Left kidney (tissue), 2 donors: ENCODE data around the gene SCGB1A1. TPM values are rescaled to one million over a fixed set of nuclear protein-coding genes. Genes with fewer than 3 reads are reported as not detected.

Experiments used
- DNase-seq: peaks from one replicate; pipeline ENCODE4 v3.0.0-alpha.2; 2013
- polyA plus RNA-seq: library from polyadenylated mRNA; unstranded; fragments of 120-200 nt; gene quantifications from one replicate; pipeline ENCODE4 v1.2.1, GENCODE V29; 2013; ENCODE audit not compliant: insufficient read length

The SCGB1A1 gene
- polyA plus RNA-seq, 1 donor: not detected

DNA sequence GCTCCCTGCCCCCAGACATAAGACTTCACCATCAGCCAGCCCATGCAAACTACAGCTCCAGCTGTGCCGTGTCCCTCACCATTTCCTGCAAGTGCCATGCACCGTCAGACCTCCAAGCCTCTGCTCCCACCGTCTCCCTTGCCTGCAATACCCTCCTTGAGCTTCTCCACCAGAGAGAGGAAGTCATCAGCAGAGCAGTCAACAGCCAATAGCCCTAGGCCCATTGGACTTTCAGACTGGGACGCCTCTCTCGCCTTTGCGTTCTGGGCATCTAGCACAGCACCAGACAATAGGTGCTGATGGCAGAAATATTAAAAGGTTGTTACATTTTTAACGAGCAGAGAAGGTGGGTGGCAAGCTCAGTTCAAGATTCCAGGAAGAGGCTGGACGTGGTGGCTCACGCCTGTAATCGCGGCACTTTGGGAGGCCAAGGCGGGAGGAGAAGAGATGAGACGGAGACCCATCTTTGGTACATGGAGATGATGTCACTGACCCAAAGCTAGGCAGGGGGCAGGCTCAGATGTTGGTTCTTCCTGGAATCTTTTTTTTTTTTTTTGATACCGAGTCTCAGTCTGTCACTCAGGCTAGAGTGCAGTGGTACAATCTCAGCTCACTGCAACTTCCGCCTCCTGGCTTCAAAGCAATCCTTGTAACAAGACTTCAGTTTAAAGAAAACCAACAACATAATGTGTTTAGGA, 31.9 kb downstream of the SCGB1A1 start:
- no peak for DNase-seq

DNA sequence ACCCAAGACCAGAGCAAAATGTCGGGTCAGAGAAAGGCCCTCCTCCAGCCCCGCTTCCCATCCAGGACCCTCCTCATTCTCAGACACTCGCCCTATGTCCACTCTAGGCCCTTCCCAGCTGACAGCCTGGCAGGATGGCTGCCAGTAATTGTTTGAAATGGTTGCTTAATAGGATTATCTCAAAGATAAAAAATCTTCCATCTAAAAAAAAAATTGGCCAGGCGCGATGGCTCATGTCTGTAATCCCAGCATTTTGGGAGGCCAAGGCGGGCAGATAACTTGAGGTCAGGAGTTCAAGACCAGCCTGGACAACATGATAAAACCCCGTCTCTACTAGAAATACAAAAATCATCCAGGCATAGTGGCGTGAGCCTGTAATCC, 32.4 kb downstream of the SCGB1A1 start:
- DNase-seq: no peak

DNA sequence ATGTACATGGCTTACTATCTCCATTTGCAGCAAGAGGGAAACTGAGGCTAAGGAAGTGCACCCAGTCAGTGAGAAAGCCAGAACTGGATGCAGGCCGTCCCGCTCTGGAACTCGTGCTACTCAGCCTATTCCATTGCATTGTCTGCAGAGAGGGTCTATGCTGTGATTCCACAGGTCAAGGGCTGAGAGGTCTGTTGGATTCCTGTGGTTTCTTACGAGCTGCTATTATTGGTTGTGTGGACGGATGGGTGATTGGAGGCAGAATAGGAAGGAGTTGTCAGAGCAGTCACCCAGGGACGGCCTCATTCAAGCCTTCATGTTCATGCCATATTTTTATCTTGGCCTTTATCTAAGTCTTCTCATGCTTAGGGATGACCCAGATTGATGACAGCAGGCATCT, 33.4 kb downstream of the SCGB1A1 start:
- no peak for DNase-seq

DNA sequence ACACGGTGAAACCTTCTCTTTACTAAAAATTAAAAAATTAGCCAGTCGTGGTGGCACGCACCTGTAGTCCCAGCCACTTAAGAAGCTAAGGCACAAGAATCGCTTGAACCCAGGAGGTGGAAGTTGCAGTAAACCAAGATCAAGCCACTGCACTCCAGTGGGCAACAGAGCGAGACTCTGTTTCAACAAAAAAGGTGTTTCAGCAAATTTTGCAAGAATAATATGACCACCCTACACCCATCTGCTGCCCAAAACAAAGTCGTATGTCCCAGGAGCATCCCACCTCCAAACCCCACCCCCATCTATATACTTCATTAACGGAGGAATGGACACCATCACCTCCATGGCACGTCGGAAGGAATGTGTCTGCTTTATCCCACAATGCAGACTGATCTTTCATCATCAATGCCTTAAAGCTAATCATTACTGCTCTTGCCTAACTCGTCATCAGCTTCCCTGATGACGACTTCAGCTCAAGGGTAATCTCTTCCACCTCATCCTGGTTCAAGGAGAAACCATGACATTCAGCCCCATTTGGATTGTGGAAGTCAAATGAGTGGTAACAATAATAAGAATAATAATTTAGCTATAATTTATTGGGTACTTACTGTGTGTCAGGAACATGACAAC, 34.1 kb downstream of the SCGB1A1 start:
- no peak for DNase-seq

DNA sequence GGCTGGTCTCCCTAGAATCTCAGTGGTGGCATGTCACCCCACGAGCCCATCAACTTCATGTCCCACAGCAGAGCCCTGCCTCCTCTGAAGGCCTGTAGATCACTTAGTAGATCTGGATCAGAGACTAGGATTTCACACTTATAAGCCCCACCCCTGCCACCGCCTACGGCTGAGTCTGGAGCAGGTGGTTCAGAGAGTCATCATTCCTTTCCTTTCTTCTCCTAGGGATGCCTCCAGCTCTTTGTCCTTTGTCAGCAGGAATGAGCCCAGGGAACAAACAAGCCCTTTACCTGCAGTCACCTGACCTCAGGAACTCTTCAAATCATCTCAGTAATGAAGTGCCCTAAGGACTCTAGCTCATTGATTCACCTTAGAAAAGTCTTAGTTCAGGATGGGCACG, 37.8 kb downstream of the SCGB1A1 start:
- no peak for DNase-seq

DNA sequence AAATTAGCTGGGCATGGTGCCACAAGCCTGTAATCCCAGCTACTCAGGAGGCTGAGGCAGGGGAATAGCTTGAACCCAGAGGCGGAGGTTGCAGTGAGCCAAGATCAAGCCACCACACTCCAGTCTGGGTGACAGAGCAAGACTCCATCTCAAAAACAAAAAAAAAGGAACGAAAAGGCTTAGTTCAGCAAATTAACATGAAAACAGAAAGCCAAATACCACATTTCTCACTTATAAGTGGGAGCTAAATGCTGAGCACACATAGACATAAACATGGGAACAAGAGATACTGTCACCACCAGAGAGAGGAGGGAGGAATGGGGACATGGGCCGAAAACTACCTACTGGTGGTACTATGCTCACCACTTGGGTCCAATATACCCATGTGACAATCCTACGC, 38.6 kb downstream of the SCGB1A1 start:
- no peak for DNase-seq

DNA sequence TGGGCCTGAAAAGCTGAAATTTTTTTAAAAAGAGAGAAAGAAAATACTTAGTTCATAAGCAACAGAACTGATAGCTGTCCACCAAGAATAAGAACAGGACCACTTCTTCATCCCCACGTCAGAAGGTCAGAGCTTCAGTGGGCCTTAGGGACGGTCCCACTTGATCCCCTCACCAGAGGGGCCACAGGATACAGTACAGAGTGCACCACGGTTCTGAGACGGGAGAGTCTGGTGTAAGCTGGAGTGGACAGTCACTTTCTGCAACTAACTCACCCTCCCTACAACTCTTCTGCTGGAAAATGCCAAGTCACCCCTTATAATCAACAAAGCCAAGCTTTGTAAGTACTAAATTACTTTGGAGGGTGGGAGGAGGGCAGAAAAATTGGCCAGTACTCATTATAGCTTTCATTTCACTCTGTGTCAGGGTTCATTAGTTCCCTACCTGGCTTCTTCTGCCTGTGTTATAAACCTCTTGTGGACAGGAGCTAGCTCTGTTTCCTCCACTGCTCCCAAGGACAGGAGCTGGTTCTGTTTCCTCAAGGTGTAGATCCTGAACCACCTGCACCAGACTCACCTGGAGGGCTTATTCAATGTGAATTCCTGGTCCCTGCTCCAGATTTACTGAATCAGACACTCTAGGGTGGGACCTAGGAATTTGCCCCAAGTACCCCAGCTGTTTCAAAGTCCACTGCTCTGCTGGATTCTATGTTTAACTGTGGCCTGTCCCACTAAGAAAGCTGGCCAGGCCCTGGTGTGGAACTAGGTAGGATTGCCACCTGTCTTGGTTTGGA, 39.6 kb downstream of the SCGB1A1 start:
- DNase-seq: no peak

DNA sequence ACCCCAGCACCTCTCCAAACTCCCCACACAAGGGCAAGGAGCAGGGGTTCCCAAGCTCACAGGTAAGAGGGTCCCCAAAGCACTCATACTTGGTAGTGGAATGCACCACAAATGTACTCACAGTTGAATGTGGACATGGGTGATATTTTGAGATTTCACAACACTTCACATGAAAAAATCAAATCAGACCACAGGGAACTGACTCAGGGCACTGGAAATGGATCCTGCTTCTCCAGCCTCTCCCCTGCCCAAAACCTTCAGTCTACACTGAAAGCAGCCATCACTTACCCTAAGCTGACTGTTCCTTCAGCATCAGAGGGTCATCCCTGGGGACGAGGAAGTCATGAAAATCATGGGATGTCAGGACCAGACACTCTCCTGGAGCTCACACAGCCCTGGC, 40.2 kb downstream of the SCGB1A1 start:
- no peak for DNase-seq

DNA sequence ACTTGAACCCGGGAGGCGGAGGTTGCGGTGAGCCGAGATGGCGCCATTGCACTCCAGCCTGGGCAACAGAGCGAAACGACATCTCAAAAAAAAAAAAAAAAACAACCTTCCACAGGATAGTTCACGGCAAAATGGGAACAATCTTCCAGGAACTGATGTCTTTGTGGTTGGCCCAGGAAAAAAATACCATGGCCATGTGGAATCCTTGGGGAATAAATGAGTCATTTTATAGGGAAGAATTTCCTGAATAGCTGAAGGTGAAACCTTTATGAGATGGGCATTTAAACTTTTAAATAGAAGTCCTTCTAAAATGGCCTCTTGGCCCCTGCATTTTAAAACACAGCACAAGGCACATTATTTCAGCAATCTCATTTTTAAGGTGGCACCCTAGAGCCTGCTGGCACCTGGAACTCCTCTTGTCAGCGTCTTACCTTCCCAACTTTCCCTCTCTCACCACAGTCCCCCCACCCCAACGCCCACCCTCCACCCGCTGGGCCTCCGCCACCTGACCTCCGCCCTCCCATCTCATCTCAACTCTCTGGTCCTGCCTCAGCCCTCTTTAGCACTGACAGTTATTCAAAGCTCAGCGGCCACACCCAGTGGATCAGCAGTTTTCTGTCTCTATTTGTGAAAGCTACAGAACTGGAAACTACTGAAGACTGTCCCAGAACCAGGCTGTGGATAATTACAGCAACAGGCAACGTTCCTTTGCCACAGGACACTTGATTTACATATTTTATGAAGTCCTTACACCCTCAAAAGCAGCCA, 43.1 kb downstream of the SCGB1A1 start:
- DNase-seq: no peak

DNA sequence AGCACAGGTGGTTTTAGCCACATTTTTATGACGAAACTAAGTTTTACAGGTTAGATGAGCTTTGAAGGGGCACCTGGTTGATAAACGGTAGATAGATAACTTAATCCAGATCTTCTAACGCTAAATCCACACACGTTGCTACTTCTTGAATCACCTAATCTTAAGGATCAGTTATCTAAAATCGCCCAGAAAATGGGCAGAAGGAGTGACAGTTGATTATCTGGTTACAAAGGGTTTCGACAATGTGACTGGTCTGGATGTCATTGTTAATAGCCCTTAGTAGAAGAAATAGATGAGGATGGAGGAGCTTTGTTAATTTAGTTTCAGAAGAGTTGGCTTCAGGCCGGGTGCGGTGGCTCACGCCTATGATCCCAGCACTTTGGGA, 43.7 kb downstream of the SCGB1A1 start:
- no peak for DNase-seq

DNA sequence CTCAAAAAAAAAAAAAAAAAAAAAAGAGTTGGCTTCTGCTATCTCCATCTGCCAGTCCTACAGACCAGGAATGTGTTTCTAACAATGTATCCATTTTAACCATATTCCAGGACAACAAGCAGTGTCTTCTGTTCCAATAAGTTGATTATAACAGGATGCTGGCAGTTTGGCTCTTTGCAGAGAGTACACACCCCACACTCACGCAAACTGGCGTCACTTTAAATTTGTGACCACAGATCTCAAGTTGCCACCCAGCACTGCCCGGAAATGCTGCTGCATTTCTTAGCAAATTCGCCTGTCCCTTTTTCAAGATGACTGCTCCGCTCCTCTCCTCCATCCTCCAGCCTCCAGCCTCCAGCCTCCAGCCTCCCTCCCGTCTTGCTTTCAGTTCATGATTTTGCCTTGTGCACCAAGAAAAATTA, 44.3 kb downstream of the SCGB1A1 start:
- no peak for DNase-seq

DNA sequence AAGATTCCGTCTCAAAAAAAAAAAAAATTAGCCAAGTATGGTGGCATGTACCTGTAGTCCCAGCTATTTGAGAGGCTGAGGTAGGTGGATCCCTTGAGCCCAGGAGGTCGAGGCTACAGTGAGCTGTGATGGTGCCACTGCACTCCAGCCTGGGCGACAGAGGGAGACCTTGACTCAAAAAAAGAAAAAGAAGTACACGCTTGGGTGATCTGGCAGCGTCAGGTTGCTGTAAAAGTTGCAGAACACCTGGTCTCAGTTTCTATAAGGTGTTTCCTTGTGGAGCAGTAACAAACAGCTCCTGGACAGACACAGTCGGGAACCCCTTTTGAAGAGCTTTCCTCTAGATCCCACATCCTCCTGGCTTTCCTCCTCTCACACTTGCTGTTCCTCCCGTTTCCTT, 45.8 kb downstream of the SCGB1A1 start:
- no peak for DNase-seq

DNA sequence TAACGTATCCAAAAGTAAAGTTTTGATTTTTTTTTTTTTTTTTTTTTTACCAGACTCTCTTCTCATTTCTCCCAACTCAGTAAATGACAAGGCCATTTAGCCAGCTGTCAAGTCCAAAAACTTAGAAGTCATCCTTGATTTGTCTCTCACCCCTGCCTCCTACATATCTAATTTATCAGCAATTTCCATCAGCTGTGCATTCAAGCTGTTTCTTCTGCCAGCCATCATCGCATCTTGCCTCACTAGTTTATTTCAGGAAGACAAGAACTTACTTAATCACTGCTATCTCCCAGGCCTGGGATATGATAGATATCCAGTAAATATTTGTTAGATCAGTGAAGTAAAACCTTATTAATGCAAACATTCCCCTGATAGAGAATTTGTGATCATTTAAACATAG, 47.6 kb downstream of the SCGB1A1 start:
- DNase-seq: no peak

DNA sequence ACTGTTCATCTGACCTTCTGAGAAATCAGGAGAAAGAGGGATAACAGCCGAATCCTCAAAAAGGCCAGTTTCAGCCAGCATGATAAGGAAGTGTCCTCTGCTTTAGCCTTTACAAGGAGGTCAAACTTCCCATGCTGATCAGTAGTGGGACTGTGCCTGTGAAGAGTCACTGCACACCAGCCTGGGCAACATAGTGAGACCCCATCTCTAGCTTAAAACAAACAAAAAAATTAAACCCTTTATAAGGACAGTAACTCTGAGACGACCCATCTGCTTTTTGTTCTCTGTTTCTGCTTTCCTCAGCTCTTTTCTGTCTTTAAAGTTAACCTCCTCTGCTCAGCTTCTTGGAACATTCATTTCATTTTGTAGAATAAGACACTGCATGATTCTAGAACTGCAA, 49.7 kb downstream of the SCGB1A1 start:
- DNase-seq: no peak

DNA sequence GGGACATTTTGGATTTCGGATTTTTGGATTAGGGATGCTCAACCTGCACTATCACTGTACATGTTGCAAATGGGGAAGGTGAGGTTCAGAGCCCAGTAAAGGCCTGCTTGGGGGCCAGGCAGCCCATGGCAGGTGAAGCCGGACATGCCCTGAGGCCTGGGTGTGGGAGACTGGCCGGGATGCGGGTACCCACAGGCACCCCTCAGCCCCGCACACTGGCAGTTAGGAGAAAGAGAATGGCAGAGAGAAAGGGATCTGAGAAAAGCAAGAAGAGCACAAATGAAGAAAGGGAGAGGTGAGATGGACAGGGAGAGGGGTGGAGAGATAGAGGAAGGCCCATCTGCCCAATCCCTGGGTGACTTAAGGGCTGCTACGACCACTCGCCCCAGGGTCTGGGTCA, 52.8 kb downstream of the SCGB1A1 start:
- DNase-seq: no peak

DNA sequence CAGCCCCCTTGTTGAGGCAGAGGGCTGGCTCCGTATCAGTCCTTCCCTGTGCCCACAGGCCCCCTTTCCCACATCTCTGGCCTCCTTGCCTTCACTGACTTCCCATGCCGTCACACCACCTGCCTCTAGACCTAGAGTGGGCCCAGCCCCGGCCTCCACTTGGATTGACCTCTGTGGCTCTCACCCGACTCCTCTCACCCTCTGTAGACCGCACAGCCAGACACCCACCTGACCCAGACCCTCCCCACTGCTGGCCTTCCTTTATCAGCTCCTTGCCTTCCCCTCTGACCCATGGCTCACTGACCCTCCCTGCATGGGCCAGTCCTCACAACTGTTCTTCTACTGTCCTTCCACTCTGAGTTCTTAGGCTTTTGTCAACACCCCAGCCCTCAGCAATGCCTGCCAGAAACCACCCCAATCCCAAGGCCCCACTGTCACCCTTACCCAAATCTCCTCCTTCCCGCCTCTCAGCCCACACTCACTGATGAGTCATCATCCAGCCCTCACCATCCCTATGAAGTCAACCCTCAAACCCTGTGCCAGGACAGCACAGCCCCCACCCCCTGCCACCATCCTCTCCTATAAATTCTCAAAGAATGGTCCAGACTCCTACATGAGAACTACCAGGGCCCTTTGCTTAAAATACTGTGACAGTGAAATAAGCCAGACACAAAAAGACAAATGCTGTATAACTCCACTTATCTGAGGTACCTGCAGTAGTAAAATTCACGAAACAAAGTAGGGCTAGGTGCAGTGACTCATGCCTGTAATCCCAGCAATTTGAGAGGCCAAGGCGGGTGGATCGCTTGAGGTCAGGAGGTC, 53.4 kb downstream of the SCGB1A1 start:
- DNase-seq: no peak

Other genes with a start within 250 kb of the SCGB1A1 start
- not detected for gene SCGB1D1, start 228.8 kb upstream of the SCGB1A1 start, polyA plus RNA-seq
- 0.37 TPM for gene SCGB2A1, start 210.4 kb upstream of the SCGB1A1 start, polyA plus RNA-seq
- gene SCGB1D2, start 176.8 kb upstream of the SCGB1A1 start, polyA plus RNA-seq: 0.80 TPM
- not detected for gene SCGB2A2, start 148.9 kb upstream of the SCGB1A1 start, polyA plus RNA-seq
- not detected for gene SCGB1D4, start 120.0 kb upstream of the SCGB1A1 start, polyA plus RNA-seq
- 60.7 TPM for gene ASRGL1, start 81.6 kb upstream of the SCGB1A1 start, polyA plus RNA-seq
- 199 TPM for gene AHNAK, start 127.8 kb downstream of the SCGB1A1 start, polyA plus RNA-seq
- 2,043 TPM for gene EEF1G, start 154.9 kb downstream of the SCGB1A1 start, polyA plus RNA-seq
- gene TUT1, start 172.5 kb downstream of the SCGB1A1 start, polyA plus RNA-seq: 24.8 TPM
- 108 TPM for gene MTA2, start 182.8 kb downstream of the SCGB1A1 start, polyA plus RNA-seq
- 36.4 TPM for gene EML3, start 193.7 kb downstream of the SCGB1A1 start, polyA plus RNA-seq
- 3.5 TPM for gene ROM1, start 194.2 kb downstream of the SCGB1A1 start, polyA plus RNA-seq
- 26.3 TPM for gene B3GAT3, start 203.0 kb downstream of the SCGB1A1 start, polyA plus RNA-seq
- gene GANAB, start 227.6 kb downstream of the SCGB1A1 start, polyA plus RNA-seq: 395 TPM
- gene INTS5, start 234.3 kb downstream of the SCGB1A1 start, polyA plus RNA-seq: 17.8 TPM
- gene C11orf98, start 246.2 kb downstream of the SCGB1A1 start, polyA plus RNA-seq: 59.0 TPM
- gene CSKMT, start 246.3 kb downstream of the SCGB1A1 start, polyA plus RNA-seq: 5.9 TPM